T-helper 2 cell treated with Interferon-gamma antibody and Interleukin-4, amounts not matched to agents 100 ng/mL and 5 ng/mL, for 36 hours (primary cell): ENCODE data around the gene CAMTA1. TPM values are rescaled to one million over a fixed set of nuclear protein-coding genes. Genes with fewer than 3 reads are reported as not detected.
"Not testable (repeated sequence)": the region's sequence is repeated elsewhere in the genome, so short reads cannot be mapped to it uniquely, and the experiment has no call there.

ENCODE experiments used
- intact Hi-C: fragments of 100-400 bp; cut with micrococcal nuclease; formaldehyde crosslinking; loops from one replicate; pipeline ENCODE4 v1.15.1; 2023
- total RNA-seq: library from RNA; stranded (reverse); gene quantifications from 2 replicates; pipeline ENCODE4 v1.2.3, GENCODE V29; 2022

CAMTA1 gene
- total RNA-seq, 1 donor from 2014 or later = 40.7 TPM

GRCh38 chr1:7401814-7402547 is 616.7 kb downstream of the CAMTA1 start:
- intact Hi-C loops = no loop called here

- intact Hi-C loops = no loop called here
These were observed 617.2 kb downstream of the CAMTA1 start for GRCh38 chr1:7402548-7402850.

GRCh38 chr1:7403265-7404045 is 618.2 kb downstream of the CAMTA1 start:
- intact Hi-C loops = no loop called here

GRCh38 chr1:7404046-7404742 is 618.9 kb downstream of the CAMTA1 start:
- intact Hi-C loops = no loop called here

- intact Hi-C loops = no loop called here
These were observed 620.7 kb downstream of the CAMTA1 start for GRCh38 chr1:7405844-7406500.

- intact Hi-C loops = no loop called here
These were observed 621.6 kb downstream of the CAMTA1 start for GRCh38 chr1:7406641-7407543.

GRCh38 chr1:7407544-7407895 is 622.3 kb downstream of the CAMTA1 start:
- intact Hi-C loops = no loop called here

- intact Hi-C loops = no loop called here
These were observed 622.9 kb downstream of the CAMTA1 start for GRCh38 chr1:7407980-7408770.

GRCh38 chr1:7408771-7409150 is 623.5 kb downstream of the CAMTA1 start:
- intact Hi-C loops = no loop called here

- intact Hi-C loops = no loop called here
These were observed 624.0 kb downstream of the CAMTA1 start for GRCh38 chr1:7409278-7409677.

- intact Hi-C loops = no loop called here
These were observed 624.9 kb downstream of the CAMTA1 start for GRCh38 chr1:7410156-7410555.

GRCh38 chr1:7417618-7418017 is 632.4 kb downstream of the CAMTA1 start:
- intact Hi-C loops = not testable (repeated sequence)

GRCh38 chr1:7418442-7419080 is 633.3 kb downstream of the CAMTA1 start:
- intact Hi-C loops = no loop called here

- intact Hi-C loops = no loop called here
These were observed 634.8 kb downstream of the CAMTA1 start for GRCh38 chr1:7420098-7420445.

- intact Hi-C loops = no loop called here
These were observed 635.3 kb downstream of the CAMTA1 start for GRCh38 chr1:7420470-7421100.

GRCh38 chr1:7421471-7422075 is 636.3 kb downstream of the CAMTA1 start:
- intact Hi-C loops = no loop called here

- intact Hi-C loops = no loop called here
These were observed 636.8 kb downstream of the CAMTA1 start for GRCh38 chr1:7422081-7422480.

- intact Hi-C loops = no loop called here
These were observed 637.3 kb downstream of the CAMTA1 start for GRCh38 chr1:7422561-7422960.

GRCh38 chr1:7422966-7423365 is 637.7 kb downstream of the CAMTA1 start:
- intact Hi-C loops = no loop called here
